GM06990 (cell line): ENCODE data around the gene NLRP11.
A peak's percentile ranks its signal among the peaks of the same experiment; 100 is the strongest.

ENCODE experiments used
- DNase-seq: peaks from one replicate; pipeline ENCODE4 v3.0.0-alpha.2; 2011; ENCODE audit not compliant: insufficient read length; ENCODE audit errors: extremely low read depth
- H3K27me3 ChIP-seq: replicated peaks from 2 replicates; pipeline ENCODE4 v1.6.0; 2011; ENCODE audit warnings: low read length; ENCODE audit not compliant: control insufficient read depth, insufficient read depth
- H3K36me3 ChIP-seq: 2 replicates; pipeline ENCODE4 v1.5.1; 2011; ENCODE audit warnings: low read length; ENCODE audit not compliant: control insufficient read depth, insufficient read depth
- H3K4me3 ChIP-seq: replicated peaks from 2 replicates; pipeline ENCODE4 v1.5.1; 2011; ENCODE audit warnings: low read depth, mild to moderate bottlenecking, control low read depth, low read length
- TF ChIP-seq, protein P1 (sequence below): IDR thresholded peaks from 2 replicates; pipeline ENCODE4 v1.5.1; 2011; ENCODE audit warnings: low read length, control low read depth, mild to moderate bottlenecking, inconsistent platforms; ENCODE audit not compliant: insufficient read depth, poor library complexity, severe bottlenecking

Gene NLRP11

DNA sequence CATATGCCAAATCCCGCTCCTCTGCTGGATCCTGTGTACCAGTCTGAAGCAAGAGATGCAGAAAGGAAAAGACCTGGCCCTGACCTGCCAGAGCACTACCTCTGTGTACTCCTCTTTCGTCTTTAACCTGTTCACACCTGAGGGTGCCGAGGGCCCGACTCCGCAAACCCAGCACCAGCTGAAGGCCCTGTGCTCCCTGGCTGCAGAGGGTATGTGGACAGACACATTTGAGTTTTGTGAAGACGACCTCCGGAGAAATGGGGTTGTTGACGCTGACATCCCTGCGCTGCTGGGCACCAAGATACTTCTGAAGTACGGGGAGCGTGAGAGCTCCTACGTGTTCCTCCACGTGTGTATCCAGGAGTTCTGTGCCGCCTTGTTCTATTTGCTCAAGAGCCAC lies 26.6 kb upstream of the NLRP11 start:
- no peaks in the 10 kb centered on the region for H3K36me3 ChIP-seq
- TF ChIP-seq, protein P1, sequence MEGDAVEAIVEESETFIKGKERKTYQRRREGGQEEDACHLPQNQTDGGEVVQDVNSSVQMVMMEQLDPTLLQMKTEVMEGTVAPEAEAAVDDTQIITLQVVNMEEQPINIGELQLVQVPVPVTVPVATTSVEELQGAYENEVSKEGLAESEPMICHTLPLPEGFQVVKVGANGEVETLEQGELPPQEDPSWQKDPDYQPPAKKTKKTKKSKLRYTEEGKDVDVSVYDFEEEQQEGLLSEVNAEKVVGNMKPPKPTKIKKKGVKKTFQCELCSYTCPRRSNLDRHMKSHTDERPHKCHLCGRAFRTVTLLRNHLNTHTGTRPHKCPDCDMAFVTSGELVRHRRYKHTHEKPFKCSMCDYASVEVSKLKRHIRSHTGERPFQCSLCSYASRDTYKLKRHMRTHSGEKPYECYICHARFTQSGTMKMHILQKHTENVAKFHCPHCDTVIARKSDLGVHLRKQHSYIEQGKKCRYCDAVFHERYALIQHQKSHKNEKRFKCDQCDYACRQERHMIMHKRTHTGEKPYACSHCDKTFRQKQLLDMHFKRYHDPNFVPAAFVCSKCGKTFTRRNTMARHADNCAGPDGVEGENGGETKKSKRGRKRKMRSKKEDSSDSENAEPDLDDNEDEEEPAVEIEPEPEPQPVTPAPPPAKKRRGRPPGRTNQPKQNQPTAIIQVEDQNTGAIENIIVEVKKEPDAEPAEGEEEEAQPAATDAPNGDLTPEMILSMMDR: no peak
- no peaks in the 10 kb centered on the region for H3K27me3 ChIP-seq
- H3K4me3 ChIP-seq: peak overlapping the region; percentile 20
- DNase-seq: no peak

DNA sequence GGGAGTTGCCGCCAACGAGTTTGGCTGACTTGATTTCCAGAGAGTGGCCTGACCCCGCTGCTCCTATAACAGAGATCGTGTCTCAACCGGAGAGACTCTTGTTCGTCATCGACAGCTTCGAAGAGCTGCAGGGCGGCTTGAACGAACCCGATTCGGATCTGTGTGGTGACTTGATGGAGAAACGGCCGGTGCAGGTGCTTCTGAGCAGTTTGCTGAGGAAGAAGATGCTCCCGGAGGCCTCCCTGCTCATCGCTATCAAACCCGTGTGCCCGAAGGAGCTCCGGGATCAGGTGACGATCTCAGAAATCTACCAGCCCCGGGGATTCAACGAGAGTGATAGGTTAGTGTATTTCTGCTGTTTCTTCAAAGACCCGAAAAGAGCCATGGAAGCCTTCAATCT lies 26.2 kb upstream of the NLRP11 start:
- no peaks in the 10 kb centered on the region for H3K27me3 ChIP-seq
- TF ChIP-seq, protein P1: no peak
- DNase-seq: no peak

DNA sequence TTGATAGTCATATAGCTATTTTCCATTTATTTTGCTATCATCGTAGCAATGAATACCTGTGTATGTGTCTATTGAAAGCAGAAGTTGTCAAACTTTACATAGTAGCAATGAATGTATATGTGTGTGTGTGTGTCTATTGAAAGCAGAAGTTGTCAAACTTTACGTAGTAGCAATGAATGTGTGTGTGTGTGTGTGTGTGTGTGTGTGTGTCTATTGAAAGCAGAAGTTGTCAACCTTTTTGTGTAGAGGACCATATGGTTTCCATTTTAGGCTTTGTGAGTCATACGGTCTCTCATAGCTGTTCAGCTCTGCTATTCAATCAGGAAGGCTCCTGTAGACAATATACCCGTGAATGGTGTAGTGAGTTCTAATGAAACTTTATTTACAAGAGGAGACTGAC lies 25.4 kb upstream of the NLRP11 start:
- no peak overlapping the region for H3K4me3 ChIP-seq

More for the DNA sequence above, 26.2 kb upstream of the NLRP11 start:
- Histone ChIP-seq H3K36me3 (no peaks in the 10 kb centered on the region), H3K4me3 (no peak overlapping the region)

DNA sequence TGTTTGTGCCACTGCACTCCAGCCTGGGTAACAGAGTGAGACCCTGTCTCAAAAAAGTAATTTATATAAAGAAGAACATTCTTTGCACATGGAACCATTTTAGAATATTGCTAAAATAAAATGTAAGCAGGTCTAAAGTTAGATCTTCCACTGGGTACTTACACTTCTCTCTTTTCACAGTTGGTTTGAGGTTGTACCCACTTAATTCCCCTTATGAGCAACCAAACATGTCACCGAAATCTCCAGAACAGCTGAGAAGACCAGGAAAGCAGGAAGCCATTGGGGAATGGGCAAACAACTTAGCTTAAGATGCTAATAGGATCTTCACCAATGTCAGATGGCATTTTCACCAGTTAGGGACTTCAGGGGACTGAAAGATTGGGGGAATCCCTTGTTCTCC lies 23.4 kb upstream of the NLRP11 start:
- DNase-seq: no peak
- TF ChIP-seq, protein P1: no peak
- H3K36me3 ChIP-seq: no peaks in the 10 kb centered on the region
- no peaks in the 10 kb centered on the region for H3K27me3 ChIP-seq
- H3K4me3 ChIP-seq: no peak overlapping the region

More for the DNA sequence above, 25.4 kb upstream of the NLRP11 start:
- TF ChIP-seq, protein P1: no peak
- no peaks in the 10 kb centered on the region for H3K27me3 ChIP-seq
- DNase-seq: peak; percentile 10
- no peaks in the 10 kb centered on the region for H3K36me3 ChIP-seq

DNA sequence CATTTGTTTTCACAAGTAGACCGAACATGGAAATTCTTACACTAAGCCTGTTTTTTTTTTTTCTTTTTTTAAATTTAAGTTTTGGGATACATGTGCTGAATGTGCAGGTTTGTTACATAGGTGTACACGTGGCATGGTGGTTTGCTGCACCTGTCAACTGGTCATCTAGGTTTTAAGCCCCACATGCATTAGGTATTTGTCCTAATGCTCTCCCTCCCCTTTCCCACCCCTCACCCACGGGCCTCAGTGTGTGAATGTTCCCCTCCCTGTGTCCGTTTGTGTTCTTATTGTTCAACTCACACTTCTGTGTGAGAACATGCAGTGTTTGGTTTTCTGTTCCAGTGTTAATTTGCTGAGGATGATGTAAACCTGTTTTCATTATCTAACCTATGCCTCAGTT lies 7.1 kb upstream of the NLRP11 start:
- TF ChIP-seq, protein P1: no peak
- no peak for DNase-seq
- no peaks in the 10 kb centered on the region for H3K27me3 ChIP-seq
- H3K4me3 ChIP-seq: no peak overlapping the region
- no peaks in the 10 kb centered on the region for H3K36me3 ChIP-seq

DNA sequence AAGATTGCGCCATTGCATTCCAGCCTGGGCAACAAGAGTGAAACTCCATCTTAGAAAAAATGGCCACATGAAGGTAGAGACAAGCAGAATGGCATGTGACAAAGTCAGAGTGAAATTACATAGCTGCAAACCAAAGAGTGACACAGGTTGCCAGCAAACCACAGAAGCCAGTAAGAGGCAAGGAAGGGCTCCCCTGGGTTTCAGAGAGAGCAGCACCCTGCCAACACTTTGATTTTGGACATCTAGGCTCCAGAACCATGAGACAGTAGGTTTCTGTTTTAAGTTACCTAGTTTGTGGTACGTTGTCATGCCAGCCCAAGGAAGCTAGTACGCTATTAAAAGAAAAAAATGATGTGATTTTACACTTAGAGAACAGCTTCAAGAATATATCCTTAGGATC lies 6.5 kb upstream of the NLRP11 start:
- H3K36me3 ChIP-seq: no peaks in the 10 kb centered on the region
- H3K4me3 ChIP-seq: no peak overlapping the region
- TF ChIP-seq, protein P1: no peak
- H3K27me3 ChIP-seq: no peaks in the 10 kb centered on the region
- no peak for DNase-seq
